Measurements from ENCODE around the gene SIDT1.

DNA sequence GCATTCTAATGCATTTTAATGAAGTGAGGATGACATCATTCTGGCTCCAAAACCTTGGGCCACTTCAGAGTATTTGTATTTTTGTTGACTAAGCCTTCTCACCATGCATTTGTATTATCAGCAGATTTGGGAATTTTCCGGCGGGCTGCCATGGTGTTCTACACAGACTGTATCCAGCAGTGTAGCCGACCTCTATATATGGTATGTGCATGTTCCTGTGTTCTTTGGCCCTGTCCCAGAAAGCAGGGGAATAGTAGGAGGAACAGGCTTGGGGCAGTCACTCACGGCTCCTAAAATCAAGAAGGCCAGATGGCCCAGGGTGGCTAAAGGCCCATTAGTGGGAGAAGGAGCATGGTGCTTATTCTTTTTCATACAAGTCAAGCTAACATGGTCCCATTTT is 83.6 kb downstream of the SIDT1 start:
- TF ChIP-seq CTCF (IDR thresholded peaks at IDR 0.05): no peak
- no peak for TF ChIP-seq EZH2 (IDR thresholded peaks at IDR 0.05; ENCODE audit: borderline replicate concordance, insufficient read depth, low read depth, low read length, poor library complexity, severe bottlenecking)
